Measurements from ENCODE around the gene CLRN3.

- TF ChIP-seq CTCF (IDR thresholded peaks at IDR 0.05): no peak
- no peak for TF ChIP-seq POLR2A (IDR thresholded peaks at IDR 0.05)
- TF ChIP-seq POLR2AphosphoS5 (IDR thresholded peaks at IDR 0.05): no peak
- no peak for TF ChIP-seq EP300 (IDR thresholded peaks at IDR 0.05; ENCODE audit: low read depth)
Observed at GRCh38 chr10:127920306-127921074, 27.7 kb upstream of the CLRN3 start.
